Measurements from ENCODE around the gene PRR19.
"Not testable (repeated sequence)": the region's sequence is repeated elsewhere in the genome, so short reads cannot be mapped to it uniquely, and the experiment has no call there.

The PRR19 gene

GRCh38 chr19:42301646-42302203, at the start of gene PRR19:
TSS of gene PRR19 (plus strand) at chr19:42302132. CDS start at chr19:42309585, 7,453 bp downstream.
- no peak for DNase-seq (ENCODE audit: extremely low read depth in 1 of 2, low read depth in 1 of 2)

- no peak for DNase-seq (ENCODE audit: extremely low read depth in 1 of 2, low read depth in 1 of 2)
Measured at GRCh38 chr19:42252365-42253244, 49.3 kb upstream of the PRR19 start.

GRCh38 chr19:42253245-42254088, 48.5 kb upstream of the PRR19 start:
- DNase-seq (ENCODE audit: extremely low read depth in 1 of 2, low read depth in 1 of 2), result peak in 1 of 2 donors; percentile 47

GRCh38 chr19:42254089-42254849, 47.7 kb upstream of the PRR19 start:
- DNase-seq (ENCODE audit: extremely low read depth in 1 of 2, low read depth in 1 of 2), result peak; percentile 47 to 66

GRCh38 chr19:42254850-42255765, 46.8 kb upstream of the PRR19 start, which contains the start of gene ERF:
TSS of gene ERF (minus strand) at chr19:42255128. CDS start at chr19:42254999, 129 bp downstream.
- peak; percentile 75 to 89 for DNase-seq (ENCODE audit: extremely low read depth in 1 of 2, low read depth in 1 of 2)

- DNase-seq (ENCODE audit: extremely low read depth in 1 of 2, low read depth in 1 of 2), result no peak
Measured at GRCh38 chr19:42255766-42256745, 45.9 kb upstream of the PRR19 start.

GRCh38 chr19:42257842-42258241, 44.1 kb upstream of the PRR19 start:
- not testable (repeated sequence) for DNase-seq (ENCODE audit: extremely low read depth in 1 of 2, low read depth in 1 of 2)

- DNase-seq (ENCODE audit: extremely low read depth in 1 of 2, low read depth in 1 of 2), result no peak
Measured at GRCh38 chr19:42261763-42262162, 40.2 kb upstream of the PRR19 start.

- DNase-seq (ENCODE audit: extremely low read depth in 1 of 2, low read depth in 1 of 2), result not testable (repeated sequence)
Measured at GRCh38 chr19:42266105-42266504, 35.8 kb upstream of the PRR19 start.

GRCh38 chr19:42266928-42267603, 34.9 kb upstream of the PRR19 start:
- not testable (repeated sequence) for DNase-seq (ENCODE audit: extremely low read depth in 1 of 2, low read depth in 1 of 2)

- no peak for DNase-seq (ENCODE audit: extremely low read depth in 1 of 2, low read depth in 1 of 2)
Measured at GRCh38 chr19:42267644-42268141, 34.2 kb upstream of the PRR19 start.

GRCh38 chr19:42268142-42268703, 33.7 kb upstream of the PRR19 start:
- DNase-seq (ENCODE audit: extremely low read depth in 1 of 2, low read depth in 1 of 2), result peak; percentile 94 to 99

GRCh38 chr19:42268704-42269477, 33.0 kb upstream of the PRR19 start, which contains the start of gene CIC:
TSS of gene CIC (plus strand) at chr19:42269252. CDS start at chr19:42271784, 2,532 bp downstream.
- peak; percentile 97 to 98 for DNase-seq (ENCODE audit: extremely low read depth in 1 of 2, low read depth in 1 of 2)

- DNase-seq (ENCODE audit: extremely low read depth in 1 of 2, low read depth in 1 of 2), result no peak
Measured at GRCh38 chr19:42269478-42270345, 32.2 kb upstream of the PRR19 start.

GRCh38 chr19:42270346-42271044, 31.4 kb upstream of the PRR19 start:
- no peak for DNase-seq (ENCODE audit: extremely low read depth in 1 of 2, low read depth in 1 of 2)
